CD4-positive, alpha-beta T cell treated with Interleukin-15 for 1 hour (primary cell): ENCODE data around the gene PPM1A.
A peak's percentile ranks its signal among the peaks of the same experiment; 100 is the strongest.

Source experiments
- DNase-seq: peaks from one replicate; pipeline ENCODE4 v3.0.0-alpha.2; 2020

Gene PPM1A

DNA sequence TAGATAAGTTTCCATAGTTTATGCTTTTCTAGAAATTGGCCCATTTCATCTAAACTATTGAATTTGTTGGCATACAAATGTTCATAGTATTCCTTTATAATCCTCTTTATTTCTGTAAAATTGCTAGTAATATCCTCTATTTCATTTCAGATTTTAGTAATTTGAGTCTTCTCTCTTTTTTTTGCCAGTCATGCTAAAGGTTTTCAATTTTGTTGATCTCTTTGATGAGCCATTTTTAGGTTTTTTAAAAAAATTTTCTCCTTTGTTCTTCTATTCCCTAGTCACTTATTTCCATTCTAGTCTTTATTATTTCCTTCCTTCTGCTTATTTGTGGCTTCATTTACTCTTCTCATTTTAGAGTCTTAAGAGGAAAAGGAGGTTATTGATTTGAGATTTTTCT lies 19.4 kb upstream of the PPM1A start:
- DNase-seq: no peak

DNA sequence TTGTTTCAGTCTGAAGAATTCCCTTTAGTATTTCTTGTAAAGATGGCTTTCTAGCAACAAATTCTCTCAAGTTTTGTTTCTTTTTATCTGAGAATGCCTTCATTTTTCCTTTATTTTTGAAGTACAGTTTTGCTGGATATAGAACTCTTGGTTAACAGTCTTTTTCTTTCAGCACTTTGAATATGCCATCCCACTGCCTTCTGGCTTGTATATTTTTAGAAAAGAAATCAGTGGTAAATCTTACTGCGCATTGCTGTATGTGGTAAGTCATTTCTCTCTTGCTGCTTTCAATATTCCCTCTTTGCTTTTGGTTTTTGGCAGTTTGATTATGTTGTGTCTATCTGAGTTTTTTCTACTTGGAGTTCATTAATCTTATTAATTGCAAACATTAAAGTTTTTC lies 16.8 kb upstream of the PPM1A start:
- DNase-seq: no peak

DNA sequence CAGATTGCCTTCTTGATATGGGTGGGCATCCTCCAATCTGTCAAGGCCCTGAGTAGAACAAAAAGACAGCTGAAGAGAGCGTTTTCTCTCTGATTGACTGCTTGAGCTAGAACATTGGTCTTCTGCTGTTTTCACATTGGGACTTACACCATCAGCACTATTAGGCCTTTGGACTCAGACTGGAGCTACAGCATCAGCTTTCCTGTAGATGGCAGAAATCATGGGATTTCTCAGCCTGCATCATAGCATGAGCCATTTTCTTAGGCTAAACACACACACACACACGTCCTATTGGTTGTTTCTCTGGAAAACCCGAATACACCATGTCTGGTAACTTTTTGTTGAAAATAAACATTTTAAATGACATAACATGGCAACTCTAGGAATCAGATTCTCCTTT lies 15.8 kb upstream of the PPM1A start:
- no peak for DNase-seq

DNA sequence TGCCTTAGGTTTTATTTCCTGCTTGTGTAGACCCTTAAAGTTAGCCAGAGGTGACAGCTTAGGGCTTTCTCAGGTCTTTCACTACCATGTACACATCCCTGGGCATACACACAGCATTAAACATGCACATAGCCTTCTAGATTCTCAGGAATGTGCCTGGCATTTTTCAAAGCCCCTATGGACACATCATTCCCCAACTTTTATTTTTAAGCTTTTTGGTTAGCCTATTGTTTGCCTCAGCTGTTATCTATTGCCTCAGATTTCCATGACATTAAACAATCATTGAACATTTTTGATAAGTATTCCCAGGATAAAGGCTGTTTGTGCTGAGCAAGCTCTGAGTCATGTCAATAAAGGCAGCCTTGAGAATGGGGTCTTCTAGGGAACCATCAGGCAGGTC lies 15.1 kb upstream of the PPM1A start:
- DNase-seq: no peak

DNA sequence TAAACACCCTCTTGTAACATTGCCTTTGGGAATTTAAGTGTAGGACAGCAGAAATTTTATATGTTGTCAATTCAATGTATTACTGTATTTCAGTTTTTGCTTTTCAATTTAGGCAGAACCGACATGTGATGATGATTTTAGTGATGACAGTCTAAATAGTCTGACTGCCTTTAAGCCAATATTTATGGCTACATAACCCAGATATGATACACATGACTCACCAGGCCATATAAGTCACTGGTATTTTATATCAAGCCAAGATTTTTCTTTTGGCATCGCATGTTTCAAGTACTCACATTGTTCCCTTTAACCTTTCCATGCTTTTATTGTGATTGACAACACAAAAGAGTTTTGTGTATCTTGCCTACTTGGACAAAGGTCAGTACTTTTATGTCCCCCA lies 13.6 kb upstream of the PPM1A start:
- no peak for DNase-seq

DNA sequence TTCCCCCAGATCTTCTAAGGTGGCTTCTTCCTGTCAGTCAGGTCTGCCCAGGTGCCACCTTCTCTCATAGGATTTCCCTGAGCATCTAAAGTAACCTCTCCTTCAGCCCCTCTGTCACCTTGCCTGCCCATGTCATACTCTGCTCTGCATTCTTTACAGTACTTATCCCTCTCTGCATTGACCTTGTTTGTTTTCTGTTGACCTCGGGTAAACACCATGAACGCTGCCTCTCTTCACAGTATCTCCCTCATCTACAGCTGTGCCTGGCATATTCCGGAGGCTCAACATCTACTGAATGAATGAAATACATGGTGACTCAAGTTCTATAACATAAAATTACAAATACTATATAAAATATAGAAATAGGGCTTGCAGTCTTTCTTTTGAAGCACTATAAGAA lies 10.1 kb upstream of the PPM1A start:
- DNase-seq: no peak

DNA sequence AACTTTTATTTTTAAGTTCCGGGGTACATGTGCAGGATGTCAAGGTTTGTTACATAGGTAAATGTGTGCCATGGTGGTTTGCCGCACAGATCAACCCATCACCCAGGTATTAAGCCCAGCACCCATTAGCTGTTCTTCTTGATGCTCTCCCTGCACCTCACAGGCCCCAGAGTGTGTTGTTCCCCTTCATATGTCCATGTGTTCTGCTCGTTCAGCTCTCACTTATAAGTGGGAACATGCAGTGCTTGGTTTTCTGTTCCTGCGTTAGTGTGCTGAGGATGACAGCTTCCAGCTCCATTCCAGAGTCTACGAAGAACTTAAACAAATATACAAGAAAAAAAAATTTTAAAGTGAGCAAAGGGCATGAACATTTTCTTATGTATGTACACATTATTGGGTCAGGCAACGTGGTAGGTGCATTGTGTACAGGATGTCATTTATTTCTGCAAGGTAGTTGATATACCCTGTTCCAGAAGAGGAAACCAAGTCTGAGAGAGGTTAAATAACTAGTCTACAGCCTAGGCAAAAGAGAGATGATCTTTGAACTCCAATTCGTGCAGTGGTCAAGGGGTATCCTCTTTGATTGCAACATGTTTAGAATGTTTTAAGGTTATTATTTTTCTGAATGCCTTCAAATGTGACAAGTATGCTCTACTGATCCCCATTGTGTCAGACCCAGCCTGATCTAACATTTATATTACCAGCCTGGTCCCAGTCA lies 8.7 kb upstream of the PPM1A start:
- DNase-seq: no peak

DNA sequence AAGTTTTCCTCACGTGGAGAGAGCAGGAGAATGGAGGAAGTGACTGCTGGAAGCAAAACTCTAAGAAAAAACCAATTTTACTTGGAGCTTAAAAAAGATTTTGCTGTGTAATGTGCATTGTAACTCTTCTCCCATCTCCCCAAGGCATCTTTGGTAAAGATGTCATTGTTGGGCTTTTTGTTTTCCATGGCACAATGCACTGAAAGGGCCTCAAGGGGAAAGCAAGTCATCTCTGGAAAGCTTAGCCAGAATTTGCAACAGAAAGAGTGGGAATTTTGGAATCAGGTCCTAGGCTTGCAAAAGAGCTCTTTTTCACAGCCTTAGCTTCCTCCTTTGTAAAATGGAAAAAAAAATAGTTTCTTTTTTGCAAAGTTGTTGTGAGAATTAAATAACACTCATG lies 7.9 kb upstream of the PPM1A start:
- DNase-seq: no peak

DNA sequence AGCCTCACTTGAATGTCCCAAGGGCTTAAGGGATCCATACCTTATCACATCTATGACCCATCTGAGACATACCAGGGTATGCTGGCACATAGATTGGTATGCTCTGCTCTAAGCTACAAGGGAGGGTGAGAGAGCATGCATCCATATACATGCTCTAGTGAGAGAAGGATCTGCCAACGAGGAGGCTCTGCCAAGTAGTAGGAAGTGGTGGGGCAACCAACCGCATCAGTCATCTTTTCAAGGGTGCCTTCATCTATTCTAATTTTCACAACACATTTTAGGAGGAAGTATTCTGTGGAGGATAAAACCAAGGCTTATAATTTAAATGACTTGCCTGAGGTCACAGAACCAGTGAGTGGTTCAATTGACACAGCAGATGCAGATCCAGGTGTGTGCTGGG lies 6.6 kb upstream of the PPM1A start:
- peak; percentile 18 for DNase-seq

DNA sequence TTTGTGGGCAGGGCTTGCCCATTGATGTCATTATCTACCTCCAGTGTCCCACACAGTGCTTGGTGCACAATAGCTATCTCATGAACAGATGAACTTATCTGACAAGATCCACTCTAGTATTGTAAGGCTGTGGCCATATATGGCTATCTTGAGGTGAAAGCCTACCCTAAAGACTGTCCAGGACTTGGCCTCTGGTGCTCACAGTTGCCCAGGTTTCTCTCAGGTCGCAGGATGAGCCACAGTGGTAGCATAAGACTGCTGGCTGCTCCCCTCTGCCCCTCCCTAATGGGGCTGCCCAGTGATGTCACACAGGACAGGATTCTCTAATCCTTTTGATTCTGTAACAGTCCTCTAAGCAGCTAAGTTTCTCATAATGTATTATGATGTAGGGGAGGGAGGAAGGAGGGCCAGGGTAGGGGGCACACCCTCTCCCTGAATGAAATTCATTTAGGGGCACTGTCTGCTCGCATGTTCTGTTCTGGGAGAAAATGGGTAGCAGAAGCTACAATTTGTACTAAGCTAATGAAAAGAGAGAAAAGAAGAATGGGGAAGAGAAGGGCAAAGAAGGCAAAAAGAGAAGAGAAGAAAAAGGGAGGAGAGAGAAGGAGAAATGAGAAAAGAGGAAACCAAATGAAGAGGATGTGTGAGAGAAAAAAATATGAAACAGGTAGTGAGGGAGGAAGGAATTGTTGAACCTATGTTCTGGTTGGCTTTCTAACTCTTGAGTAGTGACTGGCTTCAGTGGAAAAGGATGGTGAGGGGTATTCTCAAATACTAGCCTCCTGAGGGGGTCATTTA lies 3.4 kb upstream of the PPM1A start:
- DNase-seq: no peak

DNA sequence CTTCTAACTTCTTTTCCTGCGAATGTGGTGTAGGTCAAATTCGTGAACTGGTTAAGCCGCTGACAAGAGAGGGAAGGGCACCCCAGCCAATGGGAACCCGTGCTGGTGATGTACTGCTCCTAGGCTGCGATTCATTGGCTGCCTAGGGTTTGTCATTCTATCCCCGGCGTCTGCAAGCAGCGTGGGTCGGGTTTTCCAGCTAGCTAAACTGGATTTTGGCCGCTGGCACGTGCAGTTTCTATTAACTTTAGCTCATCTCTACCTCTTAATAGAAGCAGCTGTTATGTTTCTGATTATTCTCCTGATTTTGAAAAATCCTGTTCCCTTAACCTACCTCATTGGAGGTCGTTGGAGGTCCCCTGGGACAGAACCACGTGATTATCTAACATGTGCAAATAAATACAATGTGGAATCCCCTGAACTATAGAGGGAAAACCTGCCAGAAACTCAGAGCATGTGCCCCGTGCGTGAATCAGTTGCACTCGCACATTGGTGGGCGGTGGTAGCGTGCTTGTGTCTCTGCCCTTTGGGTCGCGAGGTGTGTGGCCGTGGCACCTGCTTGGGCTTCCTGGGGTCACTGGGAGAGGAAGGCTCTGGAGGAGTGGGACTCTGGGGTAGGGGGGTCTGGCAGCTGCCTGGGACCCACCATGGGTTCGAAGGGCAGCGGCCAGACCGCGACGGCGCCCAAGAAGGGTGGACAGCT lies 876 bp upstream of the PPM1A start:
- peak; percentile 91 for DNase-seq

DNA sequence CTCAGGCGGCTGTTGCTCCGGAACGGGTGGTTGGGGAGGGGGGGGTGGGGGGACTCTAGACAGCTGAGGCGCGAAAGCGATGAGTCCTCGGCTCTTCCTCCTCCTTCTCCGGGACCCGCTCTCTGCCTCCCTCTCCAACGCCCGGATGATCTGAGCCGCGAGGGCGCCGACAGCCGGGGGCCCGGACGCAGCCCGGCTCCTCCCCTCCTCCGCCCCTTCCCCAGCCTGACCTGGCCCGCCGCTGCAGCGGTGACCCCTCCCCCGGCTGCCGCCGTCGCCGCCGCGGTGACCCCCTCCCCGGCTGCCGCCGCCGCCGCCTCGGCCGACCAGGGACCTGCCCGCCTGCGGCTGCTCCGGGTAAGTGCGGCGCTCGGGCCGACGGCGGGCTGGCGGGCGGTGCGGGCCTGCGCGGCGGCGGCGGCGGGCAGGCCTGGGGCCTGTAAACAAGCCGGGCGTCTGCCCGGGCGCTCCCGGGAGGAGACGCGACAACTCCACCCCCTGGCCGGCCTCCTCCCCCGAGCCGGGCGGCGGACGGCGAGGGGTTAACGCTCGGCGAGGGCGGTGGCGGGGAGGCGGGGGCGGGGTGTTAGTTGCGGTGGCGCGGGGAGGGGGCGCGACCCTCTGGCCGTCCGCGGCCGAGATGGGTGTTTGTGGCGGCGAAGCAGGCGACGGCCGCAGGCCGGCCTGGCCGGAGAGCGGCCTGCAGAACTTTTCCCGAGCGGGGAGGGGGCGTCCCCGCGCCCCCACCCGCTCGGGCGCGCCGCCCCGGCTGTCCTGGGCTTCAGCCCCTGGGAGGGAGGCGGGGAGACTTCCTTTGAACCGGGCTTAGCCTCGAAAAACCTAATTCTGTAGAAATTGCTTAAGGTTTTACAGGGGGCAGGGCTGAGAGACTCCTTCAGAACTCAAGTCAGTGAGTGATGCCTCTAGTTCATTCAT lies 568 bp downstream of the PPM1A start:
- DNase-seq: peak; percentile 77

DNA sequence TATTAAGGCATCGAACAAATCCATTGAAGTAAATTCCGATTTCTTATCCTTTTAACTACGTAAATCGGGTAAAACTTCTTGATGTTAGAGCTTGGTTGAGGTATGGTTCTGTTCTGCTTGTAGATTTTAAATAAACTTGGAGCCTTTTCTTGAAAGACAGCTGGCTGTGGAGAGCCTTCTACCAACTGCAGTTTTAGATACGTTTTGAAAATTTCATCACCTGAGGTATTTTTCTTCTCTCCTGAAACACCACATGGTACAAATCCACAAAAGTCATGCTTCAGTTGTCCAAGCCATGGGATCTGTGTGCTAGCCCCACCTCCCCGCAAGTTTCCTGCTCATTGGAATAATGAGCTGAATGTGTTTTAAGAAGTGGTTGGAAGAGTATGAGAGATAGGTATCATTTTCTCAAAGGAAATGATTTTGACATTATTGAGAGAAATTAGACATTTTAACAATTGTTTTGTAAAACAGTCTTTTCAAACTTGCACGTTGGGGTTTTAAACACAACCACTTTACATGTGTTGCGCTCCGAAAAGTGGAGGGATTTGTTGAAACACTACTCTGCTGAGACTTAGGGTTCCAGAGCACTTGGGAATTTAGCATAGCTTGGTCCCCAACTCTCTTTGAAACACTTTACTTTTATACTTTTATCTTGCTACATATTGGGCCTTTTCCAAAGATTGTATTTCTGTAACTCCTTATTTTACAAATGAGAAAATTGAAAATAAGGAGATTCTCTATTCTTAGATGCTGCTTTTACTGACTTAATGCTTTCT lies 1.4 kb downstream of the PPM1A start:
- no peak for DNase-seq

DNA sequence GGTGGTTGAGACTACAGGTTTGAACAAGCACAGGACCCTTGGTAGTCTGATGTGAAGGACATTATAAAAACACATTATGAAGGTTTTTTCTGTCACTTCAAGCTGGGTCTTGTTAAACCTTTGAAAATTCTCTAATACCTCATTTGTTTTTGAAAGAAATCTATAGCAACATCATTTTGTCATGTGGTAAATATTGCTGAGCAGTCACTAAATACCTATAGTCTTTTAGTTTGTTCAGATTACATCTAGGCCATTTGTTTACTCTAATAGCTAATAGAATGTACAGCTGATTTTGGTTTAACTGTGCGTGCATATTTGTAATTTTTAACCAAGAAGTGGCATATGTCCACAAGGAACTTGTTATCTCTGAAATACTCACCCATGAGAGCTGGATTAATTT lies 2.9 kb downstream of the PPM1A start:
- DNase-seq: no peak

DNA sequence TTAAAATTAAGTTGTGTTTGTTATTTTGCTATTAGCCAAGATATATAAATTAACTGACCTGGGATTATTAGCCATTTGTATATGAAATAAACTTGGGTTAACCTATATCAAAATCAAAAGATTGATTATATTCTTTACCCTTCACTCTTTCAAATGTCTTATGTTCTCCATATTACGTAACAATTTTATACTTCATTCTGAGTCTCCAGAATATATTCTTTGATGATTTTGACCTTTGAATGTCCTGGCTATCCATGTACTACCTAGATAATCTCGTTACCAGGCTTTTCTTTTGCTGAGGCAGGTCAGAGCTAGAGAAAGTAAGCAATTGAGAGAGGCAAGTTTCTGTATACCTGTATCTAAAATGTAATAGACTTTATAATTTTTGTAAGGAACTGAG lies 3.6 kb downstream of the PPM1A start:
- no peak for DNase-seq

DNA sequence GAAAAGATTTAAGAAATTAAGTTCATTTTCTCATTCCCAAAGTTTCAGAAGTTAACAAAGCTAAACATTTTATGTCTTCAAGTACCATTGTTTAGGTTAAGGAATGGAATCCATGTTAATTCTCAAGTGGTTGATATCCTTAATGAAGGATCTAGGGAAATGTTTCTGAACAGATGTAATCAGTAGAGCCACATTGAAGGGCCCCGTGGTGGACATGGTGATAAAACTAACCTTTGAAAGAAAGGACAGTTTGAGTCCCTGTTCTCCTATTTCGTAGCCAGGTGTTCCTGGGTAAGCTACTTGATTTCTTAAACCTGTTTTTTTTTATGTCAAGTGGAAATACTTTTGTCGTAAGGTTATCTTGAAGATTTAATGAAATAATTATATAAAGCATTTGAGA lies 4.6 kb downstream of the PPM1A start:
- DNase-seq: no peak

DNA sequence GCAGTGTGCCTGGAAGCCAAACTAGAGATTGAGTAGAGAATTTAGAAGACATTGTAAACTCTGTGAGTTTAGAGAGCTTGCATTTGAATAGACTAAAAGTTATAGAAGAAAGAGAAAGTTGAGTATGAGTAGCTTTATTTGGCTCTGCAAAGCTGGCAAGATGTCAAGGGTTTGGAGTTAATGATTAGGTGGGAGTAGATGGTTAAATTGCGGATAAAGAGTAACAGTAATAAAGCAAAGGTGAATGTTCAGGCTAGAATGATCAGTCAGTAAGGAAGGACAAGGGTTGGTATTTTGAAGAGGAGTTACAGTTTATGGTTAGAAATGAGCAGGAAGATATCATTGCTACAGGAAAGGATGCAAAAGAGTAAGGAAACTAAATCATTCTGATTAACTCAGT lies 5.2 kb downstream of the PPM1A start:
- DNase-seq: no peak

DNA sequence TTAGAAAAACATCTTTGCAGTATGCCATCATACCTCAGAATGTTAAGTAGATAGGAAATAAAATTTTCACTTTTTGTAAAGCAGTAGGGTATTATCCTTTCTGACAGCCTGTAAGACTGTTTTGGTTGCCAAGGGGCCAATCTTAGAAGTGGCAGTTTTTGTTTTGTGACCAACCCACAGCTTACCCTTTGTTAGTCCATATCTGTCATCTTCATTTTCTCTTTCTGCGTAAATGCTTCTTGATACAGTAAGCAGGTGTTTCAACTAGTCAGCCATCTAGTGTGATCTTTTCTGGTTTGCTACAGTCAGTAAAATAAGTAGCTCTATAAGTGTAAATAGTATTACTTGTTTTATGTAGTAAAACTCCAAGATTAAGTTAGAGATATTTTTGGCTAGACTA lies 8.8 kb downstream of the PPM1A start:
- no peak for DNase-seq

DNA sequence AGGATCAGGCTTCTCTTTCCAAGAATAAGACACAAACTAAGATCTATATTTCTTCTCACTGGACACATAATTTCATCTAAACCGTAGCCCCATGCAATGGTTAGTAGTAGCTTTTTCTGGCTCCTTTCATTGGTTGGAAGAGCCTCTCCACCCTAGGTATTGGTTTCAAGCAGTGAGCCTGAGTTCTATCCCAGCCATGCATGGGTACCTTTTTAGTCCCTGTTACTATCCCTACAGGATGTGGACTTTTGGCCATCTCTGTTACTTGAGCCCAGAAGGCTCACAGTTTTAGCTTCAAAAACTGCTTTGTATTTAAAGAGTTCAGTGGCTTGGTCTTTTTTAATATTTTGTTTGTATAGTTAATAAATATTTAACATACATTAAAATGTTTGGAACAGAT lies 16.1 kb downstream of the PPM1A start:
- DNase-seq: no peak

DNA sequence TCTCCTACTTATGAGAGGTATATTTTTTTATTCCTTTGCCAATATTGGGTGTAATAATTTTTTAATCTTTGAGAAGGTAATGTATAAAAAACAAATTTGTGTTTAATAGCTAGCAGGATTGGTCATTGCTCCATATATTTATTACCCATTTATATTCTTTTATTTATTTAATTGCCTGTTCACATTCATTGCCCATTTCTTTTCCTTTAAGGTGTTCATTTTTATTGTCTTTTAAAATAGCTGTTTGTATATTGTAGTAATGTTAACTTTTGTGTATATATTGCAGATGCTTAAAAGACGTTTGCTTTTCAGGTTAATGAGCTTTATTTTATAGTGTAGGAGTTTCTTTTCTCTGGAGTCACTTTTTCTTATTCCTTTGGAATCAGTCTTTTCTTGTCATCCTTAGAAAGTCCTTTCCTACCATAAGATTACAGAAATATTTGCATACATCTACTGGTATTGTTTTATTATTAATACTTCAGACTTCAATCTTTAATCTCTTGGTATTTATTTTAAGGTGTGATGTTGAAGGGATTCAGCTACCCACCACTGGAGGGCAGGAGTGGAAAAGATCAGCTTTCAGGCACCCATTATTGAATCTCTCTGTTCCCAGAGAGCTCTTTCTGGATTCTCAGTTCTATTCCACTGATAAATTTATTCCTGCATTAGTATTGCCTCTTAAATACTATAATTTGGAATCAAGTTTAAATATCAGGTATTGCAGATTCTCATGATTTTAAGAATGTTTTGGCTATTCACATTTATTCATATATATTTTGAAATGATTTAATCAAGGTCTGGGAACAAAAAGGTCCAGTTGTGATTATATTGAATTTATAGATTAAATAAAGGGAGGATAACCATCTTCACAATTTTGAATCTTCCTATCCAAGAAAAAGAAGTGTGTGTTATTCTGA lies 17.3 kb downstream of the PPM1A start:
- no peak for DNase-seq

DNA sequence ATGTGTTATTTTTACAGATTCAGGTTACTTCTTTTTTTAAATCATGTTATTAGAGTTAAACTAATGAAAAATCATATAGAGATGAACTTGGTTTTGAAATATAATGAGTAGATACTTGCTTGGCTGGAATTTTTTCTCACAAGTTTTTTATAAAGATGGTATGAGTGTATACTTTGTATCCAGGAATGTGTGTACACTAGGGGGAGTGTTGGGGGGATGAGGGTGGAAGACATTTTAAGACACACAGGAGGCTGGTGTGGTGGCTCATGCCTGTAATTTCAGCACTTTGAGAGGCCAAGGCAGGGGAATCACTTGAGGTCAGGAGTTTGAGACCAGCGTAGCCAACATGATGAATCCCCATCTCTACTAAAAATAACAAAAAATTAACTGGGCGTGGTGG lies 23.2 kb downstream of the PPM1A start:
- DNase-seq: no peak
